Endometrial microvascular endothelial cells (primary cell): ENCODE measurements around the gene EXD1. TPM values are rescaled to one million over a fixed set of nuclear protein-coding genes. Genes with fewer than 3 reads are reported as not detected.
"Not testable (repeated sequence)": the region's sequence is repeated elsewhere in the genome, so short reads cannot be mapped to it uniquely, and the experiment has no call there.

Source experiments
- in situ Hi-C: cut with HindIII; loops from 2 replicates; pipeline ENCODE4 v1.10.0; 2017; ENCODE audit warnings: low sequenced_read_pairs, low pct_unique_long_range_greater_than_20kb; ENCODE audit errors: inconsistent ontology term
- total RNA-seq: library from RNA; depleted of rRNA; stranded (reverse); fragments of >200 nt; gene quantifications from one replicate; pipeline ENCODE4 v1.2.3, GENCODE V29; 2015; ENCODE audit errors: inconsistent ontology term

Gene EXD1
- total RNA-seq, 1 donor from 2014 or later = not detected

GRCh38 chr15:41160639-41161315 lies 69.8 kb downstream of the EXD1 start:
- in situ Hi-C loops = no loop called here

- in situ Hi-C loops = no loop called here
Measured at GRCh38 chr15:41154412-41154811, 76.1 kb downstream of the EXD1 start.

- in situ Hi-C loops = no loop called here
Measured at GRCh38 chr15:41153733-41154132, 76.8 kb downstream of the EXD1 start.

- in situ Hi-C loops = no loop called here
Measured at GRCh38 chr15:41151451-41152005, 79.0 kb downstream of the EXD1 start.

GRCh38 chr15:41150279-41150678 lies 80.3 kb downstream of the EXD1 start:
- in situ Hi-C loops = no loop called here

- in situ Hi-C loops = no loop called here
Measured at GRCh38 chr15:41148065-41148464, 82.5 kb downstream of the EXD1 start.

GRCh38 chr15:41139619-41140018 lies 90.9 kb downstream of the EXD1 start:
- in situ Hi-C loops = no loop called here

GRCh38 chr15:41139112-41139511 lies 91.4 kb downstream of the EXD1 start:
- in situ Hi-C loops = not testable (repeated sequence)

- in situ Hi-C loops = not testable (repeated sequence)
Measured at GRCh38 chr15:41135580-41135979, 95.0 kb downstream of the EXD1 start.

GRCh38 chr15:41133454-41133853 lies 97.1 kb downstream of the EXD1 start:
- in situ Hi-C loops = no loop called here

Other genes with a start within 250 kb of the EXD1 start
- gene INO80, start 114.5 kb downstream of the EXD1 start, total RNA-seq = 20.3 TPM
- 203 TPM for gene CHP1, start 511 bp upstream of the EXD1 start, total RNA-seq
- 28.6 TPM for gene OIP5, start 101.8 kb upstream of the EXD1 start, total RNA-seq
- gene NUSAP1, start 102.1 kb upstream of the EXD1 start, total RNA-seq = 107 TPM
- 25.8 TPM for gene NDUFAF1, start 171.7 kb upstream of the EXD1 start, total RNA-seq
- 29.8 TPM for gene RTF1, start 186.3 kb upstream of the EXD1 start, total RNA-seq